ENCODE results near the gene MYPN.

Gene MYPN

GRCh38 chr10:68251625-68252495 is 142.6 kb downstream of the MYPN start:
- Histone ChIP-seq H3K4me3 (no peak overlapping the region), H3K27ac (no peak overlapping the region)

- Histone ChIP-seq H3K4me3 (no peak overlapping the region), H3K27ac (no peak overlapping the region)
Measured at GRCh38 chr10:68253346-68253745, 144.1 kb downstream of the MYPN start.

- no peak overlapping the region for H3K27ac ChIP-seq
- no peak overlapping the region for H3K4me3 ChIP-seq
Measured at GRCh38 chr10:68261132-68261856, 152.0 kb downstream of the MYPN start.

All from skin epidermis (tissue), 12 donors.